ENCODE measurements around the gene IMMP2L.

DNA sequence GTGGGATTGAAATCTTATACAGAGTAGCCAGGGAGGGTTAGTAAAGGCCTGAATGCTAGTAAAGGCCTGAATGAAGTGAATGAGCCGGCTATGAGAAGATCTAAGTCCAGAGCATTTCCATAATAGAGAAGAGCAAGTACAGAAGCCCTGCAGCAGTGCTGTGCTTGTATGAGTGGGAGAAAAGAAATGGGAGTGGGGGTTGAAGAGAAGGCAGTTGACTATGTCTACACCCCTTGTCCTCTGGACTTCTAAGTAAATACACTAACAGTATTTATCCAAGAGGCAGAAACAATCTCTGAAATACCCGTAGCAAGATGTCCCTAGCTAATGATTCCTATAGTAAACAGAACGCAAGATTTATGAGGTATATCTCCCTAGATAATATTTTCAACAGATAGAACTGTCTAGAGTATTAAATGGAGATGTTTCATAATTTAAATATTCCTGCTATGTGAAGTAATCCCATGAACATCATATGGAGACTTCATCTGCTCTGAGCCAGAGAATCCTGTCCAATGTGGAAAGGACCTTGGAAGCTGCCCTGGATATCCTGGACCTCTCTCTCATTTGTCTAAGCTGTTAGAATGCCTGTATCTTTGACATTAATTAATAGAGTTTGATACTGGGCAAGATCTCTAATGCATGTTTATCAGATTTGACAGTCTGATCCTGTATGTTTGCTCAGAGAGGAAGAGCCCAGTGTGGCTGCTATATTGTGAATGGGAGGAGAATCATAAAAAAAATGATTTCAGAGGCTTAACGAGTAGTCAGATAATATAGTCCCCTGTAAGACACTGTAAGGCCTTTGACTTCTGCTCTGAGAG lies 299.8 kb downstream of the IMMP2L start:
- TF ChIP-seq, protein P1, sequence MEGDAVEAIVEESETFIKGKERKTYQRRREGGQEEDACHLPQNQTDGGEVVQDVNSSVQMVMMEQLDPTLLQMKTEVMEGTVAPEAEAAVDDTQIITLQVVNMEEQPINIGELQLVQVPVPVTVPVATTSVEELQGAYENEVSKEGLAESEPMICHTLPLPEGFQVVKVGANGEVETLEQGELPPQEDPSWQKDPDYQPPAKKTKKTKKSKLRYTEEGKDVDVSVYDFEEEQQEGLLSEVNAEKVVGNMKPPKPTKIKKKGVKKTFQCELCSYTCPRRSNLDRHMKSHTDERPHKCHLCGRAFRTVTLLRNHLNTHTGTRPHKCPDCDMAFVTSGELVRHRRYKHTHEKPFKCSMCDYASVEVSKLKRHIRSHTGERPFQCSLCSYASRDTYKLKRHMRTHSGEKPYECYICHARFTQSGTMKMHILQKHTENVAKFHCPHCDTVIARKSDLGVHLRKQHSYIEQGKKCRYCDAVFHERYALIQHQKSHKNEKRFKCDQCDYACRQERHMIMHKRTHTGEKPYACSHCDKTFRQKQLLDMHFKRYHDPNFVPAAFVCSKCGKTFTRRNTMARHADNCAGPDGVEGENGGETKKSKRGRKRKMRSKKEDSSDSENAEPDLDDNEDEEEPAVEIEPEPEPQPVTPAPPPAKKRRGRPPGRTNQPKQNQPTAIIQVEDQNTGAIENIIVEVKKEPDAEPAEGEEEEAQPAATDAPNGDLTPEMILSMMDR (IDR thresholded peaks at IDR 0.05): no peak
- TF ChIP-seq, protein P2, sequence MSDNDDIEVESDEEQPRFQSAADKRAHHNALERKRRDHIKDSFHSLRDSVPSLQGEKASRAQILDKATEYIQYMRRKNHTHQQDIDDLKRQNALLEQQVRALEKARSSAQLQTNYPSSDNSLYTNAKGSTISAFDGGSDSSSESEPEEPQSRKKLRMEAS (IDR thresholded peaks at IDR 0.05; ENCODE audit: low read depth): no peak
- TF ChIP-seq POLR2AphosphoS5 (IDR thresholded peaks at IDR 0.05; ENCODE audit: low read depth, low read length) (no peak), YY1 (IDR thresholded peaks at IDR 0.05; ENCODE audit: low read depth) (no peak), TAF1 (IDR thresholded peaks at IDR 0.05; ENCODE audit: borderline replicate concordance, low read depth, low read length) (no peak), SIN3A (IDR thresholded peaks at IDR 0.05; ENCODE audit: borderline replicate concordance, low read depth, low read length) (no peak), RXRA (IDR thresholded peaks at IDR 0.05; ENCODE audit: borderline replicate concordance, low read depth) (no peak), EP300 (IDR thresholded peaks at IDR 0.05; ENCODE audit: borderline replicate concordance in 1 of 2, low read depth in 1 of 2, low read length in 1 of 2) (no peak; a peak in 1 of 4 replicates), GATA2 (CRISPR knock-in tag; IDR thresholded peaks at IDR 0.05) (peak; percentile 57; the same call in 1 of the 2 replicates), CHD2 (IDR thresholded peaks at IDR 0.05; ENCODE audit: low read length, partially characterized antibody) (no peak)
- TF ChIP-seq, protein P3, sequence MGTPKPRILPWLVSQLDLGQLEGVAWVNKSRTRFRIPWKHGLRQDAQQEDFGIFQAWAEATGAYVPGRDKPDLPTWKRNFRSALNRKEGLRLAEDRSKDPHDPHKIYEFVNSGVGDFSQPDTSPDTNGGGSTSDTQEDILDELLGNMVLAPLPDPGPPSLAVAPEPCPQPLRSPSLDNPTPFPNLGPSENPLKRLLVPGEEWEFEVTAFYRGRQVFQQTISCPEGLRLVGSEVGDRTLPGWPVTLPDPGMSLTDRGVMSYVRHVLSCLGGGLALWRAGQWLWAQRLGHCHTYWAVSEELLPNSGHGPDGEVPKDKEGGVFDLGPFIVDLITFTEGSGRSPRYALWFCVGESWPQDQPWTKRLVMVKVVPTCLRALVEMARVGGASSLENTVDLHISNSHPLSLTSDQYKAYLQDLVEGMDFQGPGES (IDR thresholded peaks at IDR 0.05; ENCODE audit: low read depth, low read length): no peak
- TF ChIP-seq, protein P4, sequence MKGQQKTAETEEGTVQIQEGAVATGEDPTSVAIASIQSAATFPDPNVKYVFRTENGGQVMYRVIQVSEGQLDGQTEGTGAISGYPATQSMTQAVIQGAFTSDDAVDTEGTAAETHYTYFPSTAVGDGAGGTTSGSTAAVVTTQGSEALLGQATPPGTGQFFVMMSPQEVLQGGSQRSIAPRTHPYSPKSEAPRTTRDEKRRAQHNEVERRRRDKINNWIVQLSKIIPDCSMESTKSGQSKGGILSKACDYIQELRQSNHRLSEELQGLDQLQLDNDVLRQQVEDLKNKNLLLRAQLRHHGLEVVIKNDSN (IDR thresholded peaks at IDR 0.05; ENCODE audit: borderline replicate concordance, low read depth): no peak

All from SK-N-SH (cell line).